ENCODE measurements around the gene CCDC27. TPM values are rescaled to one million over a fixed set of nuclear protein-coding genes. Genes with fewer than 3 reads are reported as not detected.

Gene CCDC27
- total and polyA plus RNA-seq, 2 donors (not counting 1 experiment from before 2014, with no cell fraction given) = not detected

DNA sequence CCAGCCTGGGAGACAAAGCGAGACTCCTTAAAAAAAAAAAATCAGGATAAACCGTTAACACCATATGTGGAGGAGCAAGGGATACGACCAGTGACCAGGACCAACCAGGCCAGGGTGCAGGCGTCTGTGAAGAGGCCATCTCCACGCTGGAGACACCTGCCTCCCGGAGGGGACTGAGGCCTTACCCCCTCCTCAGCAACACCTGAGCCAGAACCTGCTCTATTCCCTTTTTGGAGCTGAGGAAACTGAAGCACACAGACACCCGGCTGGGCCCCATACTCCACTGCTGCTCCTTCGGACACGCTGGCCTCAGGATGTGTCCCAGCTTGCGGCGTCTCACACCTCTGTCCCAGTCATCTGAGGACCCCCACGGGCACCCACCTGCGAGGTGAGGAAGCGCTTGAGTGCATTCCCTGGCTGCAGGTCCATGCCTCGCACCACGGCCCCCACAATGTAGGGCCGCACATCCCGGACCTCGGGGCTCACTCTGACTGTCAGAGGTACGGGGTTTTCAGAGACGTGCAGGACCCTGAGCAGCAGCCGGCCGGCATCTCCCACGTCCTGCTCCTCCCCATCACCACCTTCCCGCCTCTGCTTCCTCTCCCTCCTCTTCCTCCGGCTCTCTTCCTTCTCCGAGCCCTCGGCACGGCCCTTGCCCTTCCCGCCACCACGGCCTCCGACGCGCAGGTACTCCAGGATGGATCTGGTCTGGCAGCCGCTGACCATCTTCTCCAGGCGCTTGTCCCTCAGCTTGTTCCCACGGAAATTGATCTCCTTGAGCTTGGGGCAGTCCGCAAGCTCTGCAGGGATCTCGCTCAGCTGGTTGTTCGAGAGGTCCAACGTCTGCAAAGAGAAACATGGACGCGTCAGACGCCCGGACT is 34.5 kb downstream of the CCDC27 start:
- no peaks in the 10 kb centered on the region for H3K9me3 Mint-ChIP-seq (ENCODE audit: insufficient read depth)
- ChIA-PET CTCF (interaction anchor here (0.6 to 1.1 kb wide), 3 partner anchors 12 to 62 kb away, joined by 3 to 4 read pairs (median 3); no protein-coding TSS in a partner anchor), POLR2A (no interaction called here)
- DNase-seq (no peak), ATAC-seq (ENCODE audit: low read depth) (no peak)
- Histone ChIP-seq H3K36me3 (replicated peaks in 1 of 2; ENCODE audit: control extremely low read depth in 1 of 2, control insufficient read depth in 1 of 2, extremely low read depth in 1 of 2, insufficient read depth in 2 of 2, low read length in 1 of 2) (peaks cover 0 to 55% of the 10 kb centered on the region in 2 experiments), H3K79me2 (ENCODE audit: control insufficient read depth, insufficient read depth, low read length) (peaks cover 37% of the 10 kb centered on the region), H3K4me1 (ENCODE audit: control insufficient read depth in 2 of 2, insufficient read depth in 2 of 2, low read length in 2 of 2) (no peaks in the 10 kb centered on the region), H3K4me2 (replicated peaks; ENCODE audit: low read depth, low read length, poor library complexity, severe bottlenecking) (no peak overlapping the region), H3K27ac (ENCODE audit: low read length in 2 of 2) (no peak overlapping the region), H3K9ac (ENCODE audit: low read length) (no peak overlapping the region), H3K27me3 (replicated peaks in 1 of 4; ENCODE audit: control extremely low read depth in 1 of 4, control insufficient read depth in 3 of 4, insufficient read depth in 4 of 4, low read length in 3 of 4) (no peaks in the 10 kb centered on the region), H3K9me3 (ENCODE audit: control extremely low read depth in 1 of 3, control insufficient read depth in 2 of 3, insufficient read depth in 1 of 3, low read length in 2 of 3) (no peaks in the 10 kb centered on the region), H4K20me1 (ENCODE audit: control insufficient read depth, insufficient read depth, low read length, poor library complexity, severe bottlenecking) (peaks cover 53% of the 10 kb centered on the region), H3K4me3 (ENCODE audit: control extremely low read depth in 1 of 5, extremely low read depth in 1 of 5, insufficient read depth in 1 of 5, low read depth in 2 of 5, low read length in 4 of 5) (no peak overlapping the region), H2AFZ (ENCODE audit: insufficient read depth, low read depth, low read length, poor library complexity, severe bottlenecking) (no peak overlapping the region)
- intact Hi-C loops (cut with micrococcal nuclease) = no loop called here
- H3K4me1 Mint-ChIP-seq = peaks cover 5% of the 10 kb centered on the region
- no peak overlapping the region for H3K4me3 Mint-ChIP-seq
- WGBS (ENCODE audit: insufficient coverage) = 96% methylated on average over 45 of the region's 45 CpGs
- TF ChIP-seq, protein P1, sequence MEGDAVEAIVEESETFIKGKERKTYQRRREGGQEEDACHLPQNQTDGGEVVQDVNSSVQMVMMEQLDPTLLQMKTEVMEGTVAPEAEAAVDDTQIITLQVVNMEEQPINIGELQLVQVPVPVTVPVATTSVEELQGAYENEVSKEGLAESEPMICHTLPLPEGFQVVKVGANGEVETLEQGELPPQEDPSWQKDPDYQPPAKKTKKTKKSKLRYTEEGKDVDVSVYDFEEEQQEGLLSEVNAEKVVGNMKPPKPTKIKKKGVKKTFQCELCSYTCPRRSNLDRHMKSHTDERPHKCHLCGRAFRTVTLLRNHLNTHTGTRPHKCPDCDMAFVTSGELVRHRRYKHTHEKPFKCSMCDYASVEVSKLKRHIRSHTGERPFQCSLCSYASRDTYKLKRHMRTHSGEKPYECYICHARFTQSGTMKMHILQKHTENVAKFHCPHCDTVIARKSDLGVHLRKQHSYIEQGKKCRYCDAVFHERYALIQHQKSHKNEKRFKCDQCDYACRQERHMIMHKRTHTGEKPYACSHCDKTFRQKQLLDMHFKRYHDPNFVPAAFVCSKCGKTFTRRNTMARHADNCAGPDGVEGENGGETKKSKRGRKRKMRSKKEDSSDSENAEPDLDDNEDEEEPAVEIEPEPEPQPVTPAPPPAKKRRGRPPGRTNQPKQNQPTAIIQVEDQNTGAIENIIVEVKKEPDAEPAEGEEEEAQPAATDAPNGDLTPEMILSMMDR (IDR thresholded peaks at IDR 0.05) = no peak
- TF ChIP-seq EZH2 (IDR thresholded peaks at IDR 0.05; ENCODE audit: borderline replicate concordance, insufficient read depth, low read depth, low read length, poor library complexity, severe bottlenecking) = no peak
- H3K27ac Mint-ChIP-seq = no peak overlapping the region
- no peaks in the 10 kb centered on the region for H3K27me3 Mint-ChIP-seq

DNA sequence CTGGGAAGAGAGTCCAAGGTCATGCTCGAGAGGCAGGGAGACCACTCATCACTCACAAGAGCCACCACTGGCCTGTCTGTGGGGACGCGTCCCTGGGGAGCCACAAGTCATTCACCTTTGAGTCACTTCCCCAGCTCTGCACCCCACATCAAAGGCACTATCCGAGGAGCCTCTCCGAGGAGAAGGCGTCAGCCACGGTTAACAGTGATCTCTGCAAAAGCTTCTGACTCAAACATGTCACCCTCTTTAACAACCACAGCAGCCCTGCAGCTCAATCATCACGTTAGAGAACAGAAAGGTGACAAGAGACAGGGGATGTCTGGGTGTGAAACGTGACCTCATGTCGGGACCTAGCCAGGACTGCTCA is 35.1 kb downstream of the CCDC27 start:
- Mint-ChIP-seq H3K9me3 (ENCODE audit: insufficient read depth) (no peaks in the 10 kb centered on the region), H3K4me3 (no peak overlapping the region), H3K27ac (no peak overlapping the region), H3K4me1 (peaks cover 8% of the 10 kb centered on the region), H3K27me3 (no peaks in the 10 kb centered on the region)
- H3K27ac ChIP-seq (ENCODE audit: low read length in 2 of 2) = no peak overlapping the region
- POLR2A ChIA-PET = no interaction called here
- intact Hi-C loops (cut with micrococcal nuclease) = no loop called here
- H4K20me1 ChIP-seq (ENCODE audit: control insufficient read depth, insufficient read depth, low read length, poor library complexity, severe bottlenecking) = peaks cover 60% of the 10 kb centered on the region
- no peak overlapping the region for H3K9ac ChIP-seq (ENCODE audit: low read length)
- peaks cover 43% of the 10 kb centered on the region for H3K79me2 ChIP-seq (ENCODE audit: control insufficient read depth, insufficient read depth, low read length)
- no peak overlapping the region for H3K4me2 ChIP-seq (replicated peaks; ENCODE audit: low read depth, low read length, poor library complexity, severe bottlenecking)
- no peaks in the 10 kb centered on the region for H3K27me3 ChIP-seq (replicated peaks in 1 of 4; ENCODE audit: control extremely low read depth in 1 of 4, control insufficient read depth in 3 of 4, insufficient read depth in 4 of 4, low read length in 3 of 4)
- ATAC-seq (ENCODE audit: low read depth) (no peak), DNase-seq (no peak)
- no peak overlapping the region for H3K4me3 ChIP-seq (ENCODE audit: control extremely low read depth in 1 of 5, extremely low read depth in 1 of 5, insufficient read depth in 1 of 5, low read depth in 2 of 5, low read length in 4 of 5)
- no peak overlapping the region for H2AFZ ChIP-seq (ENCODE audit: insufficient read depth, low read depth, low read length, poor library complexity, severe bottlenecking)
- 77% methylated on average over 7 of the region's 10 CpGs for WGBS (ENCODE audit: insufficient coverage)
- no peaks in the 10 kb centered on the region for H3K9me3 ChIP-seq (ENCODE audit: control extremely low read depth in 1 of 3, control insufficient read depth in 2 of 3, insufficient read depth in 1 of 3, low read length in 2 of 3)
- CTCF ChIA-PET = interaction anchor here (1.1 kb wide), 2 partner anchors 13 to 63 kb away, joined by 3 read pairs; no protein-coding TSS in a partner anchor
- TF ChIP-seq, protein P1 (IDR thresholded peaks at IDR 0.05) = no peak
- TF ChIP-seq EZH2 (IDR thresholded peaks at IDR 0.05; ENCODE audit: borderline replicate concordance, insufficient read depth, low read depth, low read length, poor library complexity, severe bottlenecking) = no peak
- peaks cover 0 to 53% of the 10 kb centered on the region in 2 experiments for H3K36me3 ChIP-seq (replicated peaks in 1 of 2; ENCODE audit: control extremely low read depth in 1 of 2, control insufficient read depth in 1 of 2, extremely low read depth in 1 of 2, insufficient read depth in 2 of 2, low read length in 1 of 2)
- H3K4me1 ChIP-seq (ENCODE audit: control insufficient read depth in 2 of 2, insufficient read depth in 2 of 2, low read length in 2 of 2) = no peaks in the 10 kb centered on the region
